Erythroblast (primary cell): ENCODE data around the gene TRAPPC5.

ENCODE experiments used
- GATA1 ChIP-seq: IDR thresholded peaks from 2 replicates; pipeline ENCODE4 v1.6.1; 2011; ENCODE audit warnings: low read depth, mild to moderate bottlenecking, control low read depth, low read length, moderate library complexity
- POLR2A ChIP-seq: IDR thresholded peaks from 2 replicates; pipeline ENCODE4 v1.6.1; 2011; ENCODE audit warnings: mild to moderate bottlenecking, low read length

DNA sequence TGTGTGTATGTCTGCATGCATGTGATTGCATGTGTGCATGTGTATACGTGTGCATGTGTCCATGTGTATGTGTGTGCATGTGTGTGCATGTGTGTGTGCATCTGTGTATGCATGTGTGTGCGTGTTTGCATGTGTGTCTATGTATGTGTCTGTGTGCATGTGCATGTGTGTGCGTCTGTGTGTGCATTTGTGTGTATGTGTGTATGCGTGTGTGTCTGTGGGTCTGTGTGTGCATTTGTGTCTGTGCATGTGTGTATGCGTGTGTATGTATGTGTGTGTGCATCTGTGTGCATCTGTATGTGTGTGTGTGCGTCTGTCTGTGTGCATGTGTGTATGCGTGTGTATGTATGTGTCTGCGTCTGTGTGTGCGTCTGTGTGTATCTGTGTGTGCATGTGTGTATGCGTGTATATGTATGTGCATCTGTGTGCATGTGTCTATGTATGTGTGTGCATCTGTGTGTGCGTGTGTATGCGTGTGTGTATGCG is 40.7 kb upstream of the TRAPPC5 start:
- no peak for TF ChIP-seq POLR2A
- no peak for TF ChIP-seq GATA1
